ENCODE results near the gene RPIA.
"Not testable (repeated sequence)": the region's sequence is repeated elsewhere in the genome, so short reads cannot be mapped to it uniquely, and the experiment has no call there.

Gene RPIA

GRCh38 chr2:88691339-88692183 is at the start of gene RPIA:
Gene RPIA (plus strand): TSS chr2:88691673. CDS start chr2:88691699, 26 bp downstream.
- DNase-seq: peak; percentile 100

GRCh38 chr2:88642278-88642677 is 49.2 kb upstream of the RPIA start:
- DNase-seq: no peak

GRCh38 chr2:88645291-88645882 is 46.1 kb upstream of the RPIA start:
- DNase-seq: not testable (repeated sequence)

GRCh38 chr2:88651646-88652045 is 39.8 kb upstream of the RPIA start:
- no peak for DNase-seq

- no peak for DNase-seq
Measured at GRCh38 chr2:88654714-88655113, 36.8 kb upstream of the RPIA start.

- DNase-seq: no peak
Measured at GRCh38 chr2:88656690-88657089, 34.8 kb upstream of the RPIA start.

GRCh38 chr2:88657131-88657530 is 34.3 kb upstream of the RPIA start:
- DNase-seq: no peak

GRCh38 chr2:88658326-88658725 is 33.1 kb upstream of the RPIA start:
- DNase-seq: peak; percentile 24

GRCh38 chr2:88658881-88659537 is 32.5 kb upstream of the RPIA start:
- DNase-seq: peak; percentile 10

- DNase-seq: no peak
Measured at GRCh38 chr2:88659538-88659915, 31.9 kb upstream of the RPIA start.

GRCh38 chr2:88660622-88661021 is 30.9 kb upstream of the RPIA start:
- no peak for DNase-seq

GRCh38 chr2:88666576-88666975 is 24.9 kb upstream of the RPIA start:
- DNase-seq: no peak

- DNase-seq: no peak
Measured at GRCh38 chr2:88667219-88667618, 24.3 kb upstream of the RPIA start.

GRCh38 chr2:88668862-88669261 is 22.6 kb upstream of the RPIA start:
- no peak for DNase-seq

GRCh38 chr2:88669482-88670214 is 21.8 kb upstream of the RPIA start:
- peak; percentile 26 for DNase-seq

- DNase-seq: peak; percentile 55
Measured at GRCh38 chr2:88671786-88672427, 19.6 kb upstream of the RPIA start.

- no peak for DNase-seq
Measured at GRCh38 chr2:88673363-88673762, 18.1 kb upstream of the RPIA start.

GRCh38 chr2:88680266-88680902 is 11.1 kb upstream of the RPIA start:
- peak; percentile 75 for DNase-seq

- no peak for DNase-seq
Measured at GRCh38 chr2:88680916-88681315, 10.6 kb upstream of the RPIA start.

- no peak for DNase-seq
Measured at GRCh38 chr2:88683160-88684021, 8.1 kb upstream of the RPIA start.

- DNase-seq: no peak
Measured at GRCh38 chr2:88684519-88684918, 7.0 kb upstream of the RPIA start.

Data from inflammatory macrophage treated with lipopolysaccharide for 4 hours (primary cell).